ENCODE results near the gene FAM168B. TPM values are rescaled to one million over a fixed set of nuclear protein-coding genes. Genes with fewer than 3 reads are reported as not detected.

Gene FAM168B
- total RNA-seq, 2 donors from 2014 or later = 39.7 to 56.7 TPM

DNA sequence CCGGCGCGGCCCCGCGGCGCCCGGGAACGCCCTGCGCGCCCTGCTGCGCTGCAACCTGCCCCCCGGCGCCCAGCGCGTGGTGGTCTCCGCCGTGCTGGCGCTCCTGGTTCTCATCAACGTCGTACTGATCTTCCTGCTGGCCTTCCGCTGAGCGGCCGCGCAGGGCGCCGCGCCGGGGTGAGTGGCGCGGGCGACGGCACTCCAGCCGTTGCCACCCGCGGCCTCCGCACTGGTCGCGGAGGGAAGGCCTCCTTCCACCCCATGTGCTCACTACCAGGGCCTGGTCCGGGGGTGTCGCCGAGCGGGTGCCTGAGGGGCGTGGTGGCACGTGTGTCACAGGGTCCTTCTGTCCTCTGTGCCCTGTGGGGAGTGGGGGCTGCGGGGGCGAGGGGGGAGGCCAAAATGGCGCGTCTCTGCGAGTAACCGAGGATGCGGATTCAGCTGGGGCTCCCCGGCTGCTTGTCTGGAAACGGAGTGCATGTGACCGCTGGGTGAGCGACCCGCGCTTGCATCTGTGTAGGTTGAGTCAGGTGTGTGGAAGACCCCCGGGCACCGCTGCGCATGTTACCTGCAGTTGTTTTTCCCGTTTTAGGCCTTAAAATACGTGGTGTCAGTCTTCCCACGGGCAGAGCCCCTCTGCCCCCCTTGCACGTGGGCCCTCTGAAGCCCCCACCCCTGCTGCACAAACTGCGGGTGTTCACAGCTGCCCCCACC lies 58.0 kb downstream of the FAM168B start:
- no peaks in the 10 kb centered on the region for H3K9me3 ChIP-seq
- DNase-seq (no peak), ATAC-seq (no peak)
- no peaks in the 10 kb centered on the region for H3K27me3 ChIP-seq
- TF ChIP-seq POLR2A (IDR thresholded peaks at IDR 0.05) = no peak
- TF ChIP-seq, protein P1, sequence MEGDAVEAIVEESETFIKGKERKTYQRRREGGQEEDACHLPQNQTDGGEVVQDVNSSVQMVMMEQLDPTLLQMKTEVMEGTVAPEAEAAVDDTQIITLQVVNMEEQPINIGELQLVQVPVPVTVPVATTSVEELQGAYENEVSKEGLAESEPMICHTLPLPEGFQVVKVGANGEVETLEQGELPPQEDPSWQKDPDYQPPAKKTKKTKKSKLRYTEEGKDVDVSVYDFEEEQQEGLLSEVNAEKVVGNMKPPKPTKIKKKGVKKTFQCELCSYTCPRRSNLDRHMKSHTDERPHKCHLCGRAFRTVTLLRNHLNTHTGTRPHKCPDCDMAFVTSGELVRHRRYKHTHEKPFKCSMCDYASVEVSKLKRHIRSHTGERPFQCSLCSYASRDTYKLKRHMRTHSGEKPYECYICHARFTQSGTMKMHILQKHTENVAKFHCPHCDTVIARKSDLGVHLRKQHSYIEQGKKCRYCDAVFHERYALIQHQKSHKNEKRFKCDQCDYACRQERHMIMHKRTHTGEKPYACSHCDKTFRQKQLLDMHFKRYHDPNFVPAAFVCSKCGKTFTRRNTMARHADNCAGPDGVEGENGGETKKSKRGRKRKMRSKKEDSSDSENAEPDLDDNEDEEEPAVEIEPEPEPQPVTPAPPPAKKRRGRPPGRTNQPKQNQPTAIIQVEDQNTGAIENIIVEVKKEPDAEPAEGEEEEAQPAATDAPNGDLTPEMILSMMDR (IDR thresholded peaks at IDR 0.05) = no peak
- H3K27ac ChIP-seq = no peak overlapping the region
- 21 to 67% methylated on average over 11 to 58 of the region's 65 CpGs for WGBS, 2 donors
- intact Hi-C loops (cut with DNase I) = no loop called here
- peaks cover 17% of the 10 kb centered on the region for H3K4me1 ChIP-seq
- no peaks in the 10 kb centered on the region for H3K36me3 ChIP-seq (replicated peaks in 1 of 2; ENCODE audit: insufficient read depth in 1 of 2, low read depth in 2 of 2)
- H3K4me3 ChIP-seq = no peak overlapping the region

DNA sequence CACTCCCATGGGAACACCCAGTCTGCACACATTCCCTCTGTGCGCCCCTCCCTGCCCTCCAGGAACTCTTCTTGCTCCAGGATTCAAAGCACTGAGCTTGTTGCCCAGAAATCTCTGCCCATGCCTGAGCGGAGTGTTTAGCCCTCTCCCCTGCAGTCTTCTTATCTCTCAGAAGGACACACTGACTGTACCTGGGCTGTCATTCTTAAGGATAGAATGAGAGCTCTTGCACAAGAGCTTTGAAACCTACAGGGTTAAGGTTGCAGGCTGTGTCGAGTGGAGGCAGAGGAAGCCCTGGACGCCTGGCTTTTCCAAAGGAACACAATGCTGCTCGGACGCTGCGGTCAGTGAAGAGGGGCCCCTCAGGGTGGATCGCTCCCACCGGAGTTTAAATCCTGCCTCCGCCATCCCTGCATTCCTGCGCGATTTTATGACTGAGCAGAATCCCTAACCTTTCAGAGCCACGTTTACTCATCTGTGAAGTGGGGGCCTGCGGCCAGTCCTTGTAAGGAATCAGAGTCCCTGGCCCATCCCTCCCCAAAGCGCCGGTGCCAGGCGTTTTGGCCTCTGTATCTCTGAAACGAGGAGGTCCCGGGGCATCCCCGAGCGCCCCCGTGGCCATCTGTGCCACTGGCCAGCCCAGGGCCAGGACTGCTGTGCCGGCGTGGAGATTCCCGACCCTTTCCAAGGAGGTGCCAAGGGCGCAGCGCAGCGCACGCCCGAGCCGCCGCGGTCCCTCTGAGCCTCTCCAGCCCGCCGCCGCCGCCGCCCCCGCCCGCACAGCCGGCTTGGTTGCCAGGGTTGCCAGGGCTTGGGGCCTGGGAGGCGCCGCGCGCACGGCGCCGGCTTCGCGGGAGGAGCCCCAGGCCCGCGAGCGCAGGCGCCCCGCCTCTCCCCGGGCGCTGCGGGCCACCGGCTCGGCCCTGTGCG lies 58.9 kb downstream of the FAM168B start:
- WGBS, 2 donors = 18 to 42% methylated on average over 4 to 26 of the region's 61 CpGs
- H3K4me1 ChIP-seq = peaks cover 13% of the 10 kb centered on the region
- intact Hi-C loops (cut with DNase I) = no loop called here
- no peaks in the 10 kb centered on the region for H3K27me3 ChIP-seq
- DNase-seq (peak in 1 of 4 donors; percentile 34), ATAC-seq (peak; percentile 52)
- TF ChIP-seq, protein P1 (IDR thresholded peaks at IDR 0.05) = no peak
- TF ChIP-seq POLR2A (IDR thresholded peaks at IDR 0.05) = no peak
- H3K27ac ChIP-seq = no peak overlapping the region
- no peaks in the 10 kb centered on the region for H3K9me3 ChIP-seq
- H3K36me3 ChIP-seq (replicated peaks in 1 of 2; ENCODE audit: insufficient read depth in 1 of 2, low read depth in 2 of 2) = no peaks in the 10 kb centered on the region
- no peak overlapping the region for H3K4me3 ChIP-seq

DNA sequence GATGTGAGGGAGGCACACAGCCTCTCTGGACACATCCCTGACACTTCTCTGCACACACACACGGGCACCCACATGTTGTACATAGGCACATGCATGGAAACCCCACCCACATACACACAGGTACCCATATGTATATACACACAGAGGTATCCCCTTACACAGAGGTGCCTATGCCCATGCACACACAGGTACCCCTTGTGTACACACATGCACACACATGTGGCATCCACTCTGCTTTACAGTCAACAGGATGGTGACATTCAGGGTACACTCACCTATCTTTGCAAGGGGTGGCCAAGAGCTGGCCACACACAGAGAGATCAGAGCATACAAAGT lies 59.5 kb downstream of the FAM168B start:
- H3K9me3 ChIP-seq = no peaks in the 10 kb centered on the region
- peaks cover 13% of the 10 kb centered on the region for H3K4me1 ChIP-seq
- H3K27ac ChIP-seq = no peak overlapping the region
- ATAC-seq = no peak
- WGBS, 2 donors = 58% methylated on average over 1 of the region's 1 CpG; no CpG with 5 or more reads in 1 of the 2 donors
- intact Hi-C loops (cut with DNase I) = no loop called here
- no peak for TF ChIP-seq POLR2A (IDR thresholded peaks at IDR 0.05)
- TF ChIP-seq, protein P1 (IDR thresholded peaks at IDR 0.05) = no peak
- no peaks in the 10 kb centered on the region for H3K36me3 ChIP-seq (replicated peaks in 1 of 2; ENCODE audit: insufficient read depth in 1 of 2, low read depth in 2 of 2)
- DNase-seq = no peak
- H3K4me3 ChIP-seq = no peak overlapping the region
- H3K27me3 ChIP-seq = no peaks in the 10 kb centered on the region

DNA sequence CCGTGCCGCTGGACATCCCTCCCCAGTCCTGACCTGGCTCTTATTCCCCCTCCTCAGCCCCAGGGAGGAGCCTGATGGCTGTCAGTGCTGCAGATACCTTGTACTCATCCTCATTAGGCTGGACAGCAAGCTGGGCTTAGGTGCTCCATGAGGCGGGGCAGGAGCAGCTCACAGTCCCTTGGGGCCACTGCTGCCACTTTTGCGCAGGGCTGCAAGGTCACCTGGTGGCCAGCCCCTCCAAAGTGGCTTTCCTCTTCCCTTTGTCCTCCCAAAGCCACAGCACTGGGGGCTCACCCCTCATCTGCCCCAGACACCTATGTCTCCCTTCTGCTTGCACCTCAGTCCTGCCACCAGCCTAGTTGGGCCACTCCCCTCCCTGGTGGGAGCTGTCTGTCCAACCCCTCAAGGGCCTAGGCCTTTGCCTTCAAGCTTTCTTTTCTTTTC lies 60.8 kb downstream of the FAM168B start:
- no peaks in the 10 kb centered on the region for H3K9me3 ChIP-seq
- 92 to 96% methylated on average over 3 to 4 of the region's 4 CpGs for WGBS, 2 donors
- TF ChIP-seq, protein P1 (IDR thresholded peaks at IDR 0.05) = no peak
- TF ChIP-seq POLR2A (IDR thresholded peaks at IDR 0.05) = no peak
- ATAC-seq = no peak
- intact Hi-C loops (cut with DNase I) = no loop called here
- peaks cover 13% of the 10 kb centered on the region for H3K4me1 ChIP-seq
- H3K27ac ChIP-seq = no peak overlapping the region
- no peak for DNase-seq
- H3K4me3 ChIP-seq = no peak overlapping the region
- no peaks in the 10 kb centered on the region for H3K36me3 ChIP-seq (replicated peaks in 1 of 2; ENCODE audit: insufficient read depth in 1 of 2, low read depth in 2 of 2)
- H3K27me3 ChIP-seq = no peaks in the 10 kb centered on the region

Measured in body of pancreas (tissue), 4 donors.